ENCODE results near the gene C21orf91.
A peak's percentile ranks its signal among the peaks of the same experiment; 100 is the strongest.

The C21orf91 gene

DNA sequence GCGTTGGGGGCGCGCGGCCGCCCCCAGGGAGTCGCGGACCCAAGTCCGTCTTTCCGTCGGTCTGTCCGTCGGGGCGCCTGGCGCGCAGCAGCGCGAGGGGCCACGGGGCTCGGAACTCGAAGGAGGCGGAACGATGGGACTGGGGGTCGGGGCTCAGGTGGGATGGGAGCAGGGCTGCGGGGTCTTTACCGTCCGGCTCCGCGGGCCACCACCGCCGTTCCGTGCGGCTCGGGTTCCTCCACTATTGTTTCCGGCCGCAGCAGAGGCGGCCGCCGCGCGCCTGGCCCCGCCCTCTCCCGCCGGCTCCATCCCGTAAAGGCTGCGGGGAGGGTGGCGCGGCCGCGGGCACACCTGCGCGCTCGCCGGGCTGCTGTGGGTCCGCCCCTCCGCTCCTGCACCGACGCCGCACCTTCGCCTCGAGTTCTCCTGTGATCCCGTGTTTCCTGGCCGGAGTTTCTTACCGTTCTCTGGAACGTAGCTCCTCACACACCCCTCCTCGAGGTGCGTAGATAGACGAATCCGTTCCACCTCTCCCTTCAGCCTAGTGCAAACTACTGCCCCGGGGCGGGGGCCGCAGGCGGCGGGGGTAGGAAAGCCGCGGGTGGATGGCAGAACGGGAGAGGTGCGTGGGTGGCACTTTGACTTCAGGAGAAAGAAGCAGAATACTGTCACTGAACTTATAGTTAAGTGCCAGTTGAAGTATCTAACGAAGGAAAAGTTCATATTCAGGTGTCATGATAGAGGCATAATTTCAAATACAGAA is at the start of gene C21orf91:
C21orf91 (minus strand) TSS at position 243 of the 763 bp plus-strand sequence. CDS start 1,038 bp downstream, outside the sequence.
- DNase-seq (ENCODE audit: low spot score) = peak; percentile 90

DNA sequence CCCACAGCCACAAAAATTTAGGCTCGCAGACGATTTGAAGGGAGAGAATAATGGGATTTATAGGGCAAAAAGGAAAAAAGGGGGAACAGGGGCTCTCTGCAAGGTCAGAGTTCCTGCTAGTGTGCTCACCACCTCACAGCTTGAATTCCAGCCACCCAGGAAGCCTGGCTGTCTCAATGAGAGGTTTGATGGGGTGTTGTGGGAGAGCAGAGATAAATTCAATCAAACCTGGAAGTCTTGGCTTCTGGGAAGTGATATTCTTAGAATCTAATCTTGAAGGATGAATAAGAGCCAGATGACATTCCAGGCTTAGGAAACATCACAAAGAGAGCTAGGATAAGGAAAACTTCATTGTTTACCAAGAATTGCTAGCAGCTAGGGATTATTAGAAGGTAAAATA is 47.4 kb upstream of the C21orf91 start:
- DNase-seq (ENCODE audit: low spot score) = no peak

DNA sequence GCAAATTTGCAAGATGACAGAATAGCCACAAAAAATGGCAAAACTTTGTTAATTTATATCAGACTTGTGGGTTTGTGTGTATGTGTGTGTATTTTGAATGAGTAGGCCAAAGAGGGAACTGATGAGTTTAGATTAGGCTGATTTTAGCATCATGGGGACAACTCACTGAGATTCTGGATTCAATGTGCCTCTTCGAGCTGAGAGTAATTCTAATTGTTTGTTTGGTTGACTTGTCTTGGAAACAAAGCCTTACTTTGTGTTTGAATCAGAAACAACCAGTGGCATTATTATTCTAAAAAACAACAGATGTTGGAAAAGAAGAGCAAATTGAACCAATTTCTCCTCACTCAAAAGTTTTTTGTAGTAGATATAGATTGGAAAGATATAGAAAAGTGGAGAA is 40.5 kb upstream of the C21orf91 start:
- no peak for DNase-seq (ENCODE audit: low spot score)

DNA sequence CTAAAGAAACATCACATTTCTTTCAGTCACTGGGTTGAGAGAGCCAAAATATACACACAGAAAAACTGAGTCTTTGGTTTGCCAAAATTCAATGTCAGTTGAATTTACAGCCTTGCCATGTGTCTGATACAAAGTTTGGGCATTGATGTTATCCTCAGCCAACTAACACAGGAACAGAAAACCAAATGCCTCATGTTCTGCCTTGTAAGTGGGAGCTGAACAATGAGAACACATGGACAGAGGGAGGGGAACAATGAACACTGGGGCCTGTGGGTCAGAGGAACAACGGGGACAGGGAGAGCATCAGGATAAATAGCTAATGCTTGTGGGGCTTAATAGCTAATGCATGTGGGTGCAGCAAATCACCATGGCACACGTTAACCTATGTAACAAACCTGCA is 39.6 kb upstream of the C21orf91 start:
- DNase-seq (ENCODE audit: low spot score) = no peak

DNA sequence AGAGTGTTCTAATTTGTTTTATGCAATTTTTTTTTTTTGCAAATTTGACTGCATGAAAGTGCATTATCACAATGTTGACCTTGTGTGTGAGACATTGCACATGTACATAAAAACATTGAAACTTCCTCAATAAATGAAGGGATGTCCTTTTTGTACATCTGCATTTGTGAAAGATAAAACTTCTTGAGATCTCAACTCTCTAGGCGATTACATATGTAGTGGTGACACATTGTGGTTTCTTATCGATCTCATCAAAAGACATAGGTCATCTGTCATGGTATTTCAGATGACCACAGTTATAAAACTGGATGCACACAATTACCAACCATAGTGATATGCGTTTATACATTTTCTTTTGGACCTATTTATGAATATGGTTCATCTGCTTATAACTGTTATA is 35.6 kb upstream of the C21orf91 start:
- DNase-seq (ENCODE audit: low spot score) = no peak

DNA sequence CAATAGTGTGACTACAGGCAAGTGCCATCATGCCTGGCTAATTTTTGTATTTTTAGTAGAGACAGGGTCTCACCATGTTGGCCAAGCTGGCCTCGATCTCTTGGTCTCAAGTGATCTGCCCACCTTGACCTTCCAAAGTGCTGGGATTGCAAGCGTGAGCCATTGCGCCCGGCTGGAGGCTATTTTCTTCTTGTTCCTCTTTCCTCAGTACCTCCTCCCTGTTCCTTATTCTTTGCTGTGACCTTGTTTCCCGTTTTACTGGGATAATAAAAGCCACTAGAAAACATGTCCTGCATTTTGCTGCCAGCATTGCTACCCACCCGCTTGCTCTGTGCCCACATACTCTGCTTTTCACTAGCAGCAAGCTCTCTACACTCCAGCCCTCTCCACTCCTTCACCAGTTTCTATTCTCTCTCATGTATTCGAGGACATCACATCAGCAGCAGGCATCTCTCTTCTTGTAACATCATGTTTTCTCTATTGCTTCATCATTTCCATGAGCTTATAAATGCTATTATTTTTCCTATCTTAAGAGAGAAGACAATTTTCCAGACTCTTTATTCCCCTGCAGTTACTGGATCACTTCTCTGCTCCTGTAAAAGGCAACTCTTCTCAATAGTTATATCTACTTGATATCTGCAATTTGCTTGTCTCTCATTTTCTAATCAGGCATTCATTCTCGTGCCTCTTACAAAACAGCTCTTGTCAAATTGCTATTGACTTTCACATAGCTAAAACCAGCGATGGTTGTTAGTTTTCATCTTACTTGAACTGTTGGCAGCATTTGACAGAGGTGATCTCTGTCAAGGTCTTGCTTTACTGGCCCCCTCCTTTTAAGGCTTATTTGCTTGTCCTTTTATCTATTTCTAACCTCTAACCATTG is 34.5 kb upstream of the C21orf91 start:
- no peak for DNase-seq (ENCODE audit: low spot score)

DNA sequence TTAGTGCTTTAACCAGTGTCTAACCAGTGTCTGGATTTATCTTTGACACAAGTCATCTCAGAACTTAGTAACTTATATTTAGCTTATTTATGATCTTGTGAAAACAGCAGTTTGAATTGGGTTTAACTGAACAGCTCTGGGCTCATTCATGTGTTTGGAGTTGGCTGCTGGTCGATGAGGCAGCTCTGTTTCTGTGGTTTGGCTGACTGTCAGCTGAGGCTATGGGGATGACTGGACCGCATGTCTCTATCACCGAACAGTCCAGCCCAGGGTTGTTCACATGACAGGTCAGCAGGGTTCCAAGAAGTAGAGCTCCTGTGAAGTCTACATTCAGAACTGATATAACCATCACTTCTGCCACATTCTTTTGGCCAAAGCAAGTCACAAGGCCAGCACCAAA is 29.1 kb upstream of the C21orf91 start:
- DNase-seq (ENCODE audit: low spot score) = peak; percentile 55

DNA sequence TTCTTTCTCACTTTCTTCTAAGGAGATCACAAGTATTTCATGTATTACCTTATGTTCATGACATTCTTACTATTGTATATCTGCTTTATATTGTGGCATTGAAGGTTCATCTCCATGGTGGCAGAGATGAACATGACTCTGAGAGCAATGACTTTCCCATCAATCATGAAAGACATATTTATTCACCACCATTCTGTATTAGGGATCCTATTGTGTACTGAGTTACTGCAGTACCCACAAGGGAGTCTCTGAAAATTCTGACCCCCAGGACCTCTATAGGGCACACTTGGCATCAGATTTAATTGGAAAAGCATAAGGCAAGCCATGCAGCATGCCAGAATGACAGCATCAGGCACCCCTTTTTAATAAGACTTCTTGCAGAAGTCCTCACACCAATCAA is 21.9 kb upstream of the C21orf91 start:
- no peak for DNase-seq (ENCODE audit: low spot score)

DNA sequence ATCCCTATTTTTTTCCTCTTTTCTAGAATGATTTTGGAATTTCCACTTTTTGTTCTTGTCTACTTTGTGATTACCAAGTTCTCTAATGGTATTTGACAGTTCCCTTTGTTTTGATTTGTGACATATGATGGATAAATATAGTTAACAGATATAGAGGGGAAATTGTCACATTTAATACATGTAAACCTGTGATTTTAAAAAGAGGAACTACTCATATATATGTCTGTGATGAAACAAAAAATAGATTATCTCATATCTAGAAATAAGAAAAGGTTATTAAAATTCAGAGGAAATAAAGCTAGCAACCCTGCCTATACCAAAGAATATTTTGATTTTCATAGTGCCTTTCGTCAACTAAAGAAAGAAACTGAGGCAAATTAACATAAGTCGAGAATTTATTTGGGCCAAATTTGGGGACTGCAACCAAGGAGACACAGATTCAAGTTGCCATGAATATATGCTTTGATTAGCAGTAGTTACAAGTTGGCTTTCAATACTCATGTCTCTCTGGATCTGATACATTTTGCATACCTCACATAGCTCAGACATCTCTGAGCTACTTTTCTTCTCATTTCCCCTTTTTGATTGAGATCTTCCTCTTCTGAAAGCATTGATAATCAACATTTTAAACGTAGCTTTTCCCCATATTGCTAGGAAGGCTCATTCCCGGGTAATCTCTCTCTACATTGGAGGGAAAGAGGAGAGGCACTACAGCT is 15.6 kb upstream of the C21orf91 start:
- no peak for DNase-seq (ENCODE audit: low spot score)

DNA sequence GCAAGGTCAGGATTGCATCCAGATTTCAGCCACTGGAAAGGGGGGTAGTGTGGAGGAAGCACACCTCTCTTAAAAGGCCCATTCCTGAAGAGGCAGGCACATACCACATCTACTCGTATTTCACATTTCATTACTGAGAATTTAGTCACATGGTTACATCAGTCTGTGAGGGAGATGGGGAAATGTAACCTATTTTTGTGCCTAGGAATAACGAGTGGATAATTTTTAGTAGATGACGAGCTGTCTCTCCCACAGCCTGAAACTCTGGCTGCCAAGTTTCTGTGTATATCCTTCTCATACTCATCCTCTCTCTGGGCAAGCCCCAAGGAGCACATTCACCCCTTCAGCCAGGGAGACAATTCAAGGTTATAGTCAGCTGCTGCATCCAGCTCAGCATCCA is 10.3 kb upstream of the C21orf91 start:
- DNase-seq (ENCODE audit: low spot score) = no peak

DNA sequence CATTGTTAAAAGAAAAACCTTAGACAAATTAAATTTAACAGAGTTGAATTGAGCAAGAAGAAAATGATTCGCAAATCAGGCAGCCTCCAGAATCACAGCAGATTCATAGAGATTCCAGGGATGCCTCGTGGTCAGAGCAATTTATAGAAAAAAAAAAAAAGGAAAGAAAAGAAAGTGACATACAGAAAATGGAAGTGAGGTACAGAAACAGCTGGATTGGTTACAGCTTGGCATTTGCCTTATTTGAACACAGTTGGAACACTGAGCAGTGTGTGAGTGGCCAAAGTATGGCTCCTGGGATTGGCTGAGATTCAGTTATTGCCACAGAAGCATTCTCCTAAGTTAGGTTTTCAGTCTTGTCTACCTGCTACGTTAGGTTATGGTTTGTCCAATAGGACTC is 9.1 kb upstream of the C21orf91 start:
- DNase-seq (ENCODE audit: low spot score) = no peak

DNA sequence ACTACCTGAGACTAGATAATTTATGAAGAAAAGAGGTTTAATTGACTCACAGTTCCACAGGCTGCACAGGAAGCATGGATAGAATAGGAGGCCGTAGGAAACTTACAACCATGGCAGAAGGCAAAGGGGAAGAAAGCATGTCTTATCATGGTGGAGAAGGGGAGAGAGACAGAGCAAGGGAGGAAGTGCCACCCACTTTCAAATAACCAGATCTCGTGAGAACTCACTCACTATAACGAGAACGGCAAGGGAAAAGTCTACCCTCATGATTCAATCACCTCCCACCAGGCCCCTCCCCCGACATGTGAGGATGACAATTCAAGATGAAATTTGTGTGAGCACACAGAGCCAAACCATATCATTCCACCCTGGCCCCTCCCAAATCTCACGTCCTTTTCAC is 4.7 kb upstream of the C21orf91 start:
- no peak for DNase-seq (ENCODE audit: low spot score)

DNA sequence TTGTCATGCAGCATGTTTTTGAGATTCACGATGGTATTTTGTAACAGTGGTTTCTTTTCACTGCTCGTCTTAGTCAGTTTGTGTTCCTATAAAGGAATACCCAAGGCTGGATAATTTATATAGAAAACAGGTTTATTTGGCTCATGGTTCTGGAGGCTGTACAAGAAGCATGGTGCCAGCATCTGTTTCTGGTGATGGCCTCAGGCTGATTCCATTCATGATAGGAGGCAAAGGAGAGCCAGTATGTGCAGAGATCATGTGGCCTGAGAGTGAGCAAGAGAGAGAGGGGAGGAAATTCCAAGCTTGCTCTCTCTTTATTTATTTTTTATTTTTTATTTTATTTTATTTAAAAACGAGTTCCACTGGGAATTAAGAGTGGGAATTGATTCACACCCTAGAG is 2.0 kb upstream of the C21orf91 start:
- DNase-seq (ENCODE audit: low spot score) = no peak

DNA sequence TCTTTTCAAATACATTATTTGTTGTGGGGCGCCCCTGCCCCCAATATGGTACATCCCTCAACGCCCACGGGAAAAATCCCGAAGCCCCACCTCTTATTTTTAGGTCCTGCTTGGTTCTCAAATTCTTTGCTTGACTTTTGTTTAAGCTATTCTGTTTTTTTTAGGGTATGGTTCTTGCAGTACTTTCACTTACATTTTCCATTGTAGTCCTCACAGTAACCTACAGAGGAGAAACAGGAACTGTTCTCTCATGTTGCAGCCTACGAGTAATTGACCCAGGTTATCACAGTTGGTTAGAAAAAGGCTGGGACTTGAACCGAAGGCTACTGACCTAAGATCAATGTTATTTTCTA is 697 bp upstream of the C21orf91 start:
- no peak for DNase-seq (ENCODE audit: low spot score)

DNA sequence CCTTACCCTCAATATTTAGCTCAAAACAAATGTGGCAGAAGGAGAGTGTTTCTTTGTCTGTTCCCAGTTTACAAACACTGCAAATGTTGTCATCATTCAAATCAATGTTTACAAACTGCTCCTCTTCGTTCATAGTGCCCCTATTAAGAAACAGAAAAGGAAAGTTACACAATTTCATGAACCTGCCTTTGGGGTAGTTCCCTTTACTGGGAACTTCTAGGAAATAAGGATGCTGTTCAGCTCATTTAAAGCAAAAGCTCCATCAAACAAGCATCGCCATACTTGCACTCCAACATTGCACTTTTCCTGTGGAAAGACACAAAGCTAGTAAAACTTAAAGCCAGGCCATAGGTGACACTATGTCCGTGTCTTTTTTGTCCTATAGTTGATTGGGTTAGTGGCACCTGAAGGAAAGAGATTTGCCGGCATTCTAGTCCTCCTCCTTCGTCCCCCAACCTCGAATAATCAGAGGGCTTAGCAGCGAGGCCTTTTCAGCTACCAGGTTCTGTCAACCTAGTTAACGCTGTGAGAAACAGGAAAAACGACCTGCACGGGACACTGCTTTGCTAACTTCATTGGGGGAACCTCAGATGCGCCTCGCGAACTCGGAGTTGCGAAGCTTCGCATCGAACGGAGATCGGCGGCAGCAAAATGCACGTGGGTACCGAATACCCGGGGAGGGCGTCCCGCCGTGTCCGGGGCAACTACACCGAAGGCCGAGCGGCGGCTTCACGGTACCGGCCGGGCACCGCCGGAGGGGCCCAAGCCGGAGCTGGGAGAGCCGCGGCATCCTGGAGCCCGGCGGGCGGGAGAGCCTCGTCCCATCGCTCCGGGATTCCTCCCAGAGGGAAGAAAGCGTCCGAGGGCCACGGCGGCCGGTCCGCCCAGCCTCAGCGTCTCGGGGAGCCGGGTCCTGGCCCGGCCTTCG is 706 bp downstream of the C21orf91 start:
- DNase-seq (ENCODE audit: low spot score) = peak; percentile 41

DNA sequence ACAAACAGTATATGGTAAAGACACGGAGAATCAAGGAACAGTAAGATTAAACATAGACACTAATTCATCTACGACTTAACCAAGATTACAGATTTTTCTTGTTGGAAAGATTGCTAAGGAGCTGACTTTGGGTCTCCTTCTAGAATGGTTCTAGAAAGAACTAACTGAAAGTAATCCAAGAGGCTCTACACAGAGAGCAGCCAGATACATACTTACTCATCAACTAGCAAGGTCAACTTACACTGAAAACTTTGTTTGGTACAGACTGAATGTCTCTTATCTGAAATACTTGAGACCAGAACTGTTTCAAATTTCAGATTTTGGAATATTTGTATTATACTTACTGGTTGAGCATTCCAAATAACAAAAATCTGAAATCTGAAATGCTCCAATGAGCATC is 5.8 kb downstream of the C21orf91 start:
- no peak for DNase-seq (ENCODE audit: low spot score)

DNA sequence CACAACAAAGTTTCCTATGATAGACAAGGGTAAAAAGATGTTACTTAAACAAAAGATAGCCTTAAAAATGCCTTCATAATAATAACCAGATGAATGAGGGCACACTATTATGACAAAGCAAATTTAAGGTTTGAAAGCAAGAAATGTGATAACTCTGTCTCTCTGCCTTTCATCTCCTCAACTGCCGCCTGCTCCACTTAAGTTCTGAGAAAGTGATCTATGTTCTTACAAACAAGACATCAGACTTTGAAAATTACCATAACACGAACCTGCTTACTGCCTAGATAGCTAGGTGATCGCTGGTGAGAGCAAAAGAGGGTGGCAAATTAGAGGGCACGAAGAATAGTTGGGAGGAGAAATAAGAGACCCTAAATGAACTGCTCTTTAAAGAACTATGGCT is 13.2 kb downstream of the C21orf91 start:
- no peak for DNase-seq (ENCODE audit: low spot score)

DNA sequence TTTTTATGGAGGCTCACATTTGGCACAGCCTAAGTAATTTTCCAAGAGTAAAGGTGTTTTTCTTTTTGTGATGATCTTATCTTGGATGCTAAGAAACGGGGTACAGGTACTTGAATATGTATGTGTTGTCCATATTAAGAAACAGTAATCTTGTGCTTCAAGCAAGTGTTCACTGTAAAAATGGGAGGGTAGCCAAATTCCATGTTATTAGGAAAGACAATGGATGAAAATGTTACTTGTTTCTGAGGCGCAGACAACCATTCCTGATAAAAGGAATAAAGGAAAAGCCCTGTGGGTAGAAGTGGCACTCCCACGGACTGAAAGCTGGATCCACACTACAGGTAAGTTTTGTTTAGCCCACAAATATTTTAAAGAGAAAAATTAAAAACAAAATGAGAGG is 15.6 kb downstream of the C21orf91 start:
- DNase-seq (ENCODE audit: low spot score) = no peak

DNA sequence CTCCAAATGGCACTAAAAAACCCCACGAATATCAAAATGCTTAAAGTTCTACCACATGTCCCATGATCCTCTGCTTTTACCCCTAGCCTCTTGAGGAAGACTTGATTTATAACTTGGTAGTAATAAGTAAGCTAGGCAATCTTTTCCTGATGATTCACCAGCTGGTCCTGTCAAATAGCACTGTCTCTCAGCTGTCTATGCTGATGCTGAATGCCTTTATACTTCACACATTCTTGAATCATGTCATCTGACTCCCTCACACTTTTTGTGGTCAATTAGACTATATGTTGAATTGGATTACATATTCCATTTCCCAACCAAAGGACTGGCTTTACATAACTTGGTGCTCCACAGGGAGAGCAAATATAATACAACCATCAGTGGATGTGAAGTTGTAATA is 16.6 kb downstream of the C21orf91 start:
- peak; percentile 55 for DNase-seq (ENCODE audit: low spot score)

DNA sequence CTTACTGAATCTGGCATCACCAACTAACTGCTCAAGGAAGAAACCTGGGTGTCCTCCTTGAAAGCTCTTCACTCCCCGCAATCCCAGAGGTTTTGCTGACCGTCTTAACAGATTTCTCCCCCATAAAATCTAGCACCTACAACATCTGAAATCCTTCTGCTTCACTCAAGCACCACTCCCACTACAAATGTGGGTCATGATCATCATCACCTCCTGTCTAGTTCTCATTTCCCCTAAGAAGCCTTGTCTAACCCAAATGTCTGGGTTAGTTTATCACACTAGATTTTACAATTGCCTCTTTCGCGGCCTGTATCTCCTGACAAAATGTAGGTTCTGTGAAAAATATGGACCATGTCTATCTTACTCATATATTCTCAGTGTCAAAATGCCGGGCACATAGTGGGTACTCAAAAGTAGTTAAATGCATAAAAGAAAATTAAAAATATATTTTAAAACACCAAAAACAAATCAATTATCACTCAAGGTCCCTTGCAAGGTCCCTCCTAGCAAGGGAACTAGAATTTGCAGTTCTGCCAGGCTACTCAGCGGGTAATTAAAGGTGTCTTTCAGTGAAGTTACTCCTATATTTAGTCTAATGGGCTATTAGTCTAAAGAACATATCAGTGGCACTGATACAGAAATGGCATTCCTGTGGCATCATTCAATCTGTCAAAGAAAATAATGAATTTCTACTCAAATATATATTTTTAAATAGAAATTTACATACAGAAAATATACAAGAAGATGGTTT is 19.6 kb downstream of the C21orf91 start:
- no peak for DNase-seq (ENCODE audit: low spot score)

DNA sequence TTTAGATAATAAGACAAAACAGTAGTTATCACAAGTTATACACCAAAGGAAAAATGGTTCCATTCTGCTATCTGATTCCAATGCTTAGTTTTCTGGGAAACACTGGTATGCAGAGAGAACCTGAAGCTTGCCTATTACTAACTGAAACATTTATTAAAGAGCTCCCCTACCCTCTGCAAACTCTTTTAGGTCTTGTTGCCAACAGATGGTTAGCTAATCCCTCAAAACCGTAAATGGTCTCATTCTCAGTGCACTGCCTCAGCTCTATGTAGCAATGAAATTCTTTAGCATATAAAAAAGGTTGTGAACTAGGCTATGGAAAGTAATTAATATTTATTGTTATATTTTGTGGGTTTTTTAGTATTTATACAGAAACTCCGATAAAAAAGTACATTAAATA is 20.4 kb downstream of the C21orf91 start:
- no peak for DNase-seq (ENCODE audit: low spot score)
